Liver (tissue), 9 donors: ENCODE measurements around the gene ZNF689. TPM values are rescaled to one million over a fixed set of nuclear protein-coding genes. Genes with fewer than 3 reads are reported as not detected.

Experiments used
- DNase-seq: peaks from one replicate; pipeline ENCODE4 v3.0.0-alpha.2; 2017; ENCODE audit warnings: low spot score
- H3K27ac ChIP-seq, 2 donors: one replicate each; pipeline ENCODE4 v1.7.0; 2013; ENCODE audit warnings: inconsistent platforms in 2 of 2, low read length in 2 of 2, control low read depth in 1 of 2, low read depth in 1 of 2, mild to moderate bottlenecking in 1 of 2
- H3K27me3 ChIP-seq, 4 donors: one replicate each; pipeline versions ENCODE4 v1.6.1 to v1.7.0; 2013; ENCODE audit warnings: low read length in 3 of 4, inconsistent platforms in 1 of 4, mild to moderate bottlenecking in 1 of 4, moderate library complexity in 1 of 4; ENCODE audit not compliant: control insufficient read depth in 4 of 4, insufficient read depth in 4 of 4
- H3K36me3 ChIP-seq, 4 donors: one replicate each; pipeline versions ENCODE4 v1.6.1 to v1.7.0; 2013; ENCODE audit warnings: low read length in 3 of 4, mild to moderate bottlenecking in 3 of 4, low read depth in 1 of 4, moderate library complexity in 1 of 4; ENCODE audit not compliant: control insufficient read depth in 4 of 4, insufficient read depth in 3 of 4
- H3K4me1 ChIP-seq, 4 donors: one replicate each; pipeline versions ENCODE4 v1.6.1 to v1.7.0; 2013; ENCODE audit warnings: low read length in 3 of 4, mild to moderate bottlenecking in 3 of 4, moderate library complexity in 1 of 4; ENCODE audit not compliant: control insufficient read depth in 4 of 4, insufficient read depth in 4 of 4
- H3K4me3 ChIP-seq, 3 donors: one replicate each; pipeline versions ENCODE4 v1.6.1 to v1.7.0; 2013; ENCODE audit warnings: low read length in 3 of 3, control low read depth in 1 of 3, low read depth in 1 of 3, mild to moderate bottlenecking in 1 of 3
- H3K9ac ChIP-seq, 2 donors: one replicate each; pipeline ENCODE4 v1.7.0; 2013; ENCODE audit warnings: low read length in 2 of 2, mild to moderate bottlenecking in 2 of 2, moderate library complexity in 2 of 2, control low read depth in 1 of 2, low read depth in 1 of 2
- H3K9me3 ChIP-seq, 4 donors: one replicate each; pipeline versions ENCODE4 v1.6.1 to v1.7.0; 2013; ENCODE audit warnings: low read length in 3 of 4; ENCODE audit not compliant: control insufficient read depth in 4 of 4
- ATF3 ChIP-seq: IDR thresholded peaks from 2 replicates; pipeline ENCODE4 v1.6.1; 2016; ENCODE audit warnings: antibody characterized with exemption
- EGR1 ChIP-seq, 2 donors: IDR thresholded peaks; 2 replicates each; pipeline ENCODE4 v1.6.1; 2016 to 2018; ENCODE audit warnings: antibody characterized with exemption in 2 of 2, low read depth in 2 of 2
- FOXA1 ChIP-seq: IDR thresholded peaks from 2 replicates; pipeline ENCODE4 v1.6.1; 2016; ENCODE audit warnings: antibody characterized with exemption
- FOXA2 ChIP-seq: IDR thresholded peaks from 2 replicates; pipeline ENCODE4 v1.6.1; 2016; ENCODE audit warnings: antibody characterized with exemption
- GABPA ChIP-seq, 2 donors: IDR thresholded peaks in 1 of 2; conservative IDR thresholded peaks in 1 of 2; 2 replicates each; pipeline ENCODE4 v1.6.1; 2016; ENCODE audit warnings: antibody characterized with exemption in 2 of 2, mild to moderate bottlenecking in 1 of 2, moderate library complexity in 1 of 2
- HNF4A ChIP-seq, 2 donors: conservative IDR thresholded peaks; 2 replicates each; pipeline ENCODE4 v1.6.1; 2016; ENCODE audit warnings: antibody characterized with exemption in 2 of 2, mild to moderate bottlenecking in 2 of 2
- HNF4G ChIP-seq: IDR thresholded peaks from 2 replicates; pipeline ENCODE4 v1.6.1; 2016; ENCODE audit warnings: antibody characterized with exemption
- JUND ChIP-seq, 2 donors: IDR thresholded peaks; 2 replicates each; pipeline ENCODE4 v1.6.1; 2016; ENCODE audit warnings: antibody characterized with exemption in 2 of 2
- NR2F2 ChIP-seq: IDR thresholded peaks from 2 replicates; pipeline ENCODE4 v1.6.1; 2016; ENCODE audit warnings: antibody characterized with exemption
- RAD21 ChIP-seq, 2 donors: IDR thresholded peaks; 2 replicates each; pipeline ENCODE4 v1.6.1; 2016; ENCODE audit warnings: antibody characterized with exemption in 2 of 2, mild to moderate bottlenecking in 2 of 2
- RXRA ChIP-seq, 2 donors: IDR thresholded peaks; 2 replicates each; pipeline ENCODE4 v1.6.1; 2017 to 2018; ENCODE audit warnings: antibody characterized with exemption in 2 of 2, mild to moderate bottlenecking in 1 of 2
- SP1 ChIP-seq: IDR thresholded peaks from 2 replicates; pipeline ENCODE4 v1.6.1; 2018; ENCODE audit warnings: antibody characterized with exemption, mild to moderate bottlenecking
- TAF1 ChIP-seq: conservative IDR thresholded peaks from 2 replicates; pipeline ENCODE4 v1.6.1; 2016; ENCODE audit warnings: antibody characterized with exemption, mild to moderate bottlenecking
- YY1 ChIP-seq: IDR thresholded peaks from 2 replicates; pipeline ENCODE4 v1.6.1; 2016; ENCODE audit warnings: antibody characterized with exemption, mild to moderate bottlenecking
- ZBTB33 ChIP-seq: IDR thresholded peaks from 2 replicates; pipeline ENCODE4 v1.6.1; 2016; ENCODE audit warnings: antibody characterized with exemption
- WGBS: extraction: QIAGEN DNeasy Blood & Tissue Kit; methylation state at CpG from one replicate; pipeline ENCODE4 v1.1.7; 2013; 5-methylcytosine and 5-hydroxymethylcytosine counted together
- polyA plus RNA-seq, 2 donors: library from polyadenylated mRNA; stranded (reverse) in 1 of 2; unstranded in 1 of 2; fragments of 200-250 nt in 1 of 2; fragments of >200 nt in 1 of 2; fragmentation: Nextera tagmentation in 1 of 2; extraction: Ambion mirVana in 1 of 2; gene quantifications; one replicate each; pipeline versions ENCODE4 v1.2.1 to v1.2.3, GENCODE V29; 2013 to 2015
- total RNA-seq, 2 donors: library from RNA; depleted of rRNA; stranded (reverse); fragments of >200 nt; gene quantifications; one replicate each; pipeline ENCODE4 v1.2.3, GENCODE V29; 2014
- TF ChIP-seq, protein P1 (sequence below): IDR thresholded peaks from 2 replicates; pipeline ENCODE4 v1.6.1; 2016; ENCODE audit warnings: antibody characterized with exemption, mild to moderate bottlenecking
- TF ChIP-seq, protein P2 (sequence below): IDR thresholded peaks from 2 replicates; pipeline ENCODE4 v1.6.1; 2016; ENCODE audit warnings: antibody characterized with exemption
- TF ChIP-seq, protein P3 (sequence below): fragments of 150-350 bp; IDR thresholded peaks from 2 replicates; pipeline ENCODE4 v1.5.1; 2017; ENCODE audit warnings: improper control_type of control experiment, low read depth, low read length; ENCODE audit not compliant: missing input control
- donor health status: healthy.
- donor health status: healthy.
- donor health status: healthy.
- donor health status: healthy.
- donor health status: healthy.

ZNF689 gene
- total and polyA plus RNA-seq, 4 donors: 2.6 to 5.8 (median 4.3) TPM

DNA sequence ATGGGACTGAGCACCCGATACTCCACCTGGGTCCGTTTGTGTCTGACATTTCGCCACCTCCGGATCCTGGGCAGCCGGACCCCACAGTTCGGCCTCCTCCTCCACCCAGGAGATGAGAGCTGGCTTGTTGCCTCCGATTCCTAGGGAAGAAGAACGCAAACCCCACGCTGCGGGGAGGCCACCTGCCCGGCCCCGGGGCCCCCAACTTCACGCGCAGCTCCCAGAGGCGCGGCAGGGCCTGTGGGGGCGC lies 52.6 kb downstream of the ZNF689 start:
- Histone ChIP-seq H3K9me3 (no peaks in the 10 kb centered on the region), H3K4me1 (peaks cover 2 to 21% (median 11%) of the 10 kb centered on the region in 4 donors), H3K4me3 (peak overlapping the region; percentile 68 to 83 (median 68)), H3K27ac (peak overlapping the region; percentile 91 to 94), H3K36me3 (peaks cover 6 to 11% (median 8%) of the 10 kb centered on the region in 4 donors), H3K27me3 (no peaks in the 10 kb centered on the region), H3K9ac (peak overlapping the region; percentile 44 to 52)
- DNase-seq: no peak
- TF ChIP-seq HNF4G: no peak
- WGBS: 0% methylated on average over 17 of the region's 17 CpGs

DNA sequence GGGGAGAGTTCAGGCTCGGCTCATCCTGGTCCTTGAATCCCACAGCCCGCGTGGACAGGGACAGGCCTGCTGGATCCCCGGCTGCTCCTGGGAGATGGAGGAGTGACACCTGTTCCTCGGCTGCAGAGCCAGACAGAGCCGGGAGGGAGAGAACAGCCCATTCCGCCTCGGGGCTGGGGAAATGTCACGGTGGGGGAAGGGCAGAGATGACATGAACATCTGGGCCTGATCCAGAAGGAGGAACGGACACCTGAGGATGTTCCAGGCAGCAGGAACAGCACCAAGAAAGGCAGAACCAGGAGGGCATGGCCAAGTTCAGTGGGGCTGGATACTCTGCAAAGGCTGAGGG lies 54.1 kb downstream of the ZNF689 start:
- H3K36me3 ChIP-seq: peaks cover 6 to 11% (median 8%) of the 10 kb centered on the region in 4 donors
- no peak overlapping the region for H3K27ac ChIP-seq
- no peaks in the 10 kb centered on the region for H3K27me3 ChIP-seq
- no peak overlapping the region for H3K4me3 ChIP-seq
- TF ChIP-seq, protein P1, sequence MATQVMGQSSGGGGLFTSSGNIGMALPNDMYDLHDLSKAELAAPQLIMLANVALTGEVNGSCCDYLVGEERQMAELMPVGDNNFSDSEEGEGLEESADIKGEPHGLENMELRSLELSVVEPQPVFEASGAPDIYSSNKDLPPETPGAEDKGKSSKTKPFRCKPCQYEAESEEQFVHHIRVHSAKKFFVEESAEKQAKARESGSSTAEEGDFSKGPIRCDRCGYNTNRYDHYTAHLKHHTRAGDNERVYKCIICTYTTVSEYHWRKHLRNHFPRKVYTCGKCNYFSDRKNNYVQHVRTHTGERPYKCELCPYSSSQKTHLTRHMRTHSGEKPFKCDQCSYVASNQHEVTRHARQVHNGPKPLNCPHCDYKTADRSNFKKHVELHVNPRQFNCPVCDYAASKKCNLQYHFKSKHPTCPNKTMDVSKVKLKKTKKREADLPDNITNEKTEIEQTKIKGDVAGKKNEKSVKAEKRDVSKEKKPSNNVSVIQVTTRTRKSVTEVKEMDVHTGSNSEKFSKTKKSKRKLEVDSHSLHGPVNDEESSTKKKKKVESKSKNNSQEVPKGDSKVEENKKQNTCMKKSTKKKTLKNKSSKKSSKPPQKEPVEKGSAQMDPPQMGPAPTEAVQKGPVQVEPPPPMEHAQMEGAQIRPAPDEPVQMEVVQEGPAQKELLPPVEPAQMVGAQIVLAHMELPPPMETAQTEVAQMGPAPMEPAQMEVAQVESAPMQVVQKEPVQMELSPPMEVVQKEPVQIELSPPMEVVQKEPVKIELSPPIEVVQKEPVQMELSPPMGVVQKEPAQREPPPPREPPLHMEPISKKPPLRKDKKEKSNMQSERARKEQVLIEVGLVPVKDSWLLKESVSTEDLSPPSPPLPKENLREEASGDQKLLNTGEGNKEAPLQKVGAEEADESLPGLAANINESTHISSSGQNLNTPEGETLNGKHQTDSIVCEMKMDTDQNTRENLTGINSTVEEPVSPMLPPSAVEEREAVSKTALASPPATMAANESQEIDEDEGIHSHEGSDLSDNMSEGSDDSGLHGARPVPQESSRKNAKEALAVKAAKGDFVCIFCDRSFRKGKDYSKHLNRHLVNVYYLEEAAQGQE: no peak
- no peak for TF ChIP-seq SP1
- TF ChIP-seq TAF1: no peak
- TF ChIP-seq HNF4G: no peak
- TF ChIP-seq FOXA1: no peak
- no peak for TF ChIP-seq EGR1 (IDR thresholded peaks at IDR 0.05; ENCODE audit: low read depth in 2 of 2)
- TF ChIP-seq, protein P2, sequence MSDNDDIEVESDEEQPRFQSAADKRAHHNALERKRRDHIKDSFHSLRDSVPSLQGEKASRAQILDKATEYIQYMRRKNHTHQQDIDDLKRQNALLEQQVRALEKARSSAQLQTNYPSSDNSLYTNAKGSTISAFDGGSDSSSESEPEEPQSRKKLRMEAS: no peak
- TF ChIP-seq RXRA (IDR thresholded peaks at IDR 0.05): no peak
- no peak for TF ChIP-seq ZBTB33
- TF ChIP-seq ATF3: no peak
- TF ChIP-seq, protein P3, sequence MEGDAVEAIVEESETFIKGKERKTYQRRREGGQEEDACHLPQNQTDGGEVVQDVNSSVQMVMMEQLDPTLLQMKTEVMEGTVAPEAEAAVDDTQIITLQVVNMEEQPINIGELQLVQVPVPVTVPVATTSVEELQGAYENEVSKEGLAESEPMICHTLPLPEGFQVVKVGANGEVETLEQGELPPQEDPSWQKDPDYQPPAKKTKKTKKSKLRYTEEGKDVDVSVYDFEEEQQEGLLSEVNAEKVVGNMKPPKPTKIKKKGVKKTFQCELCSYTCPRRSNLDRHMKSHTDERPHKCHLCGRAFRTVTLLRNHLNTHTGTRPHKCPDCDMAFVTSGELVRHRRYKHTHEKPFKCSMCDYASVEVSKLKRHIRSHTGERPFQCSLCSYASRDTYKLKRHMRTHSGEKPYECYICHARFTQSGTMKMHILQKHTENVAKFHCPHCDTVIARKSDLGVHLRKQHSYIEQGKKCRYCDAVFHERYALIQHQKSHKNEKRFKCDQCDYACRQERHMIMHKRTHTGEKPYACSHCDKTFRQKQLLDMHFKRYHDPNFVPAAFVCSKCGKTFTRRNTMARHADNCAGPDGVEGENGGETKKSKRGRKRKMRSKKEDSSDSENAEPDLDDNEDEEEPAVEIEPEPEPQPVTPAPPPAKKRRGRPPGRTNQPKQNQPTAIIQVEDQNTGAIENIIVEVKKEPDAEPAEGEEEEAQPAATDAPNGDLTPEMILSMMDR: no peak
- no peak for TF ChIP-seq JUND (IDR thresholded peaks at IDR 0.05)
- no peak for TF ChIP-seq FOXA2
- TF ChIP-seq NR2F2: no peak
- TF ChIP-seq GABPA (IDR thresholded peaks at IDR 0.05 in 1 of 2, conservative IDR thresholded peaks at IDR 0.05 in 1 of 2): no peak
- no peak for TF ChIP-seq HNF4A (conservative IDR thresholded peaks at IDR 0.05)
- no peak for TF ChIP-seq YY1
- no peak for TF ChIP-seq RAD21 (IDR thresholded peaks at IDR 0.05)
- WGBS: 75% methylated on average over 10 of the region's 10 CpGs
- H3K4me1 ChIP-seq: peaks cover 2 to 17% (median 10%) of the 10 kb centered on the region in 4 donors
- DNase-seq: no peak
- H3K9me3 ChIP-seq: no peaks in the 10 kb centered on the region
- no peak overlapping the region for H3K9ac ChIP-seq
